Aorta (tissue), 5 donors: Measurements from ENCODE around the gene TBCC. TPM values are rescaled to one million over a fixed set of nuclear protein-coding genes. Genes with fewer than 3 reads are reported as not detected.
"Not testable (repeated sequence)": the region's sequence is repeated elsewhere in the genome, so short reads cannot be mapped to it uniquely, and the experiment has no call there.

Source experiments
- ATAC-seq: fragments of 200-7000 bp; cut with Tn5 transposase; one replicate; pipeline ENCODE4 v1.9.1; 2022; ENCODE audit warnings: moderate library complexity; ENCODE audit not compliant: low FRiP score
- DNase-seq, 2 donors: peaks; one replicate each; pipeline ENCODE4 v3.0.0-alpha.2; 2020
- H3K27ac ChIP-seq, 2 donors: one replicate each; pipeline ENCODE4 v1.5.1; 2013; ENCODE audit warnings: low read length in 2 of 2, mild to moderate bottlenecking in 2 of 2, moderate library complexity in 2 of 2, control low read depth in 1 of 2, inconsistent platforms in 1 of 2, low read depth in 1 of 2
- H3K27me3 ChIP-seq, 2 donors: one replicate each; pipeline ENCODE4 v1.6.1; 2013; ENCODE audit warnings: control low read depth in 1 of 2, low read length in 1 of 2, mild to moderate bottlenecking in 1 of 2, moderate library complexity in 1 of 2; ENCODE audit not compliant: insufficient read depth in 2 of 2, control insufficient read depth in 1 of 2
- H3K36me3 ChIP-seq, 2 donors: one replicate each; pipeline ENCODE4 v1.6.1; 2013; ENCODE audit warnings: control low read depth in 1 of 2, low read length in 1 of 2, mild to moderate bottlenecking in 1 of 2; ENCODE audit not compliant: insufficient read depth in 2 of 2, control insufficient read depth in 1 of 2
- H3K4me1 ChIP-seq, 2 donors: one replicate each; pipeline ENCODE4 v1.6.1; 2013; ENCODE audit warnings: low read length in 2 of 2, control low read depth in 1 of 2, mild to moderate bottlenecking in 1 of 2, moderate library complexity in 1 of 2; ENCODE audit not compliant: insufficient read depth in 2 of 2, control insufficient read depth in 1 of 2
- H3K4me3 ChIP-seq, 2 donors: one replicate each; pipeline ENCODE4 v1.5.1; 2013; ENCODE audit warnings: low read length in 2 of 2, control low read depth in 1 of 2, mild to moderate bottlenecking in 1 of 2
- H3K9me3 ChIP-seq: one replicate; pipeline ENCODE4 v1.6.1; 2013; ENCODE audit warnings: mild to moderate bottlenecking, low read length; ENCODE audit not compliant: control insufficient read depth
- WGBS, 2 donors: extraction: QIAGEN DNeasy Blood & Tissue Kit; methylation state at CpG; one replicate each; pipeline ENCODE4 v1.1.7; 2013; 5-methylcytosine and 5-hydroxymethylcytosine counted together
- intact Hi-C, 2 donors: fragments of 100-400 bp; cut with DNase I; formaldehyde crosslinking; loops; one replicate each; pipeline versions ENCODE4 v1.14.2 to v1.15.0; 2022
- polyA plus RNA-seq, 2 donors: library from polyadenylated mRNA; stranded (reverse); fragments of 200-250 nt; gene quantifications; one replicate each; pipeline ENCODE4 v1.2.3, GENCODE V29; 2013
- total RNA-seq, 2 donors: library from RNA; stranded (reverse); fragmentation: NEBNext Ultra II Directional; extraction: Animal tissue kit (Norgen Biotek cat#: 25700); gene quantifications; one replicate each; pipeline ENCODE4 v1.2.1, GENCODE V29; 2021
- donor health status: healthy with polysubstance abuse.
- donor health status: Bipolar disorder and iron deficiency.
- donor health status: DM: no; HTN: no; CAD: no.
- donor health status: DM: no; HTN: no; CAD: no.
- donor health status: DM: yes; HTN: yes; CAD: no.

Gene TBCC
- total and polyA plus RNA-seq, 4 donors = 14.4 to 33.1 (median 16.4) TPM

- WGBS, 2 donors = 87 to 93% methylated on average over 2 of the region's 2 CpGs
Measured at GRCh38 chr6:42778122-42778521, 32.2 kb upstream of the TBCC start.

GRCh38 chr6:42777126-42777822, 31.4 kb upstream of the TBCC start:
- intact Hi-C loops = no loop called here
- H3K4me3 ChIP-seq = no peak overlapping the region
- H3K36me3 ChIP-seq = no peaks in the 10 kb centered on the region
- DNase-seq = no peak
- no peak overlapping the region for H3K27ac ChIP-seq
- ATAC-seq = no peak
- H3K27me3 ChIP-seq = no peaks in the 10 kb centered on the region
- H3K4me1 ChIP-seq = no peaks in the 10 kb centered on the region
- no peaks in the 10 kb centered on the region for H3K9me3 ChIP-seq
- 87 to 88% methylated on average over 2 of the region's 2 CpGs for WGBS, 2 donors

More at GRCh38 chr6:42778122-42778521, 32.2 kb upstream of the TBCC start:
- DNase-seq (no peak), ATAC-seq (no peak)
- Histone ChIP-seq H3K27me3 (no peaks in the 10 kb centered on the region), H3K27ac (no peak overlapping the region), H3K36me3 (no peaks in the 10 kb centered on the region), H3K9me3 (no peaks in the 10 kb centered on the region), H3K4me3 (no peak overlapping the region), H3K4me1 (no peaks in the 10 kb centered on the region)
- intact Hi-C loops = no loop called here

- H3K4me1 ChIP-seq, ATAC-seq, H3K36me3 ChIP-seq, H3K9me3 ChIP-seq, DNase-seq, H3K27ac ChIP-seq, H3K4me3 ChIP-seq, intact Hi-C loops, H3K27me3 ChIP-seq: not testable (repeated sequence)
- 91% methylated on average over 10 of the region's 10 CpGs for WGBS, 2 donors
Measured at GRCh38 chr6:42774821-42775487, 29.1 kb upstream of the TBCC start.

- Histone ChIP-seq H3K4me1 (no peaks in the 10 kb centered on the region), H3K4me3 (no peak overlapping the region), H3K36me3 (no peaks in the 10 kb centered on the region), H3K27me3 (no peaks in the 10 kb centered on the region), H3K27ac (no peak overlapping the region), H3K9me3 (no peaks in the 10 kb centered on the region)
- DNase-seq = no peak
- intact Hi-C loops = no loop called here
- no peak for ATAC-seq
- WGBS, 2 donors = 94 to 97% methylated on average over 4 of the region's 4 CpGs
Measured at GRCh38 chr6:42774201-42774600, 28.3 kb upstream of the TBCC start.

- no peak overlapping the region for H3K27ac ChIP-seq
- no peaks in the 10 kb centered on the region for H3K36me3 ChIP-seq
- no peak for DNase-seq
- 77 to 79% methylated on average over 3 of the region's 3 CpGs for WGBS, 2 donors
- intact Hi-C loops = no loop called here
- no peaks in the 10 kb centered on the region for H3K4me1 ChIP-seq
- no peak for ATAC-seq
- no peaks in the 10 kb centered on the region for H3K27me3 ChIP-seq
- H3K4me3 ChIP-seq = no peak overlapping the region
- no peaks in the 10 kb centered on the region for H3K9me3 ChIP-seq
Measured at GRCh38 chr6:42771741-42772100, 25.8 kb upstream of the TBCC start.

- intact Hi-C loops = no loop called here
Measured at GRCh38 chr6:42769836-42770235, 23.9 kb upstream of the TBCC start.

GRCh38 chr6:42769051-42769450, 23.1 kb upstream of the TBCC start:
- H3K4me3 ChIP-seq = no peak overlapping the region
- no peaks in the 10 kb centered on the region for H3K36me3 ChIP-seq
- DNase-seq (no peak), ATAC-seq (no peak)
- H3K4me1 ChIP-seq = no peaks in the 10 kb centered on the region
- 94 to 99% methylated on average over 4 of the region's 4 CpGs for WGBS, 2 donors
- intact Hi-C loops = no loop called here
- H3K27me3 ChIP-seq = no peaks in the 10 kb centered on the region
- H3K27ac ChIP-seq = no peak overlapping the region
- H3K9me3 ChIP-seq = no peaks in the 10 kb centered on the region

More at GRCh38 chr6:42769836-42770235, 23.9 kb upstream of the TBCC start:
- Histone ChIP-seq H3K4me1 (no peaks in the 10 kb centered on the region), H3K36me3 (no peaks in the 10 kb centered on the region), H3K9me3 (no peaks in the 10 kb centered on the region), H3K27me3 (no peaks in the 10 kb centered on the region), H3K27ac (no peak overlapping the region), H3K4me3 (no peak overlapping the region)
- DNase-seq (no peak), ATAC-seq (no peak)
- 93 to 96% methylated on average over 2 of the region's 2 CpGs for WGBS, 2 donors

GRCh38 chr6:42766163-42766670, 20.3 kb upstream of the TBCC start:
- H3K9me3 ChIP-seq = no peaks in the 10 kb centered on the region
- no peak overlapping the region for H3K4me3 ChIP-seq
- 87 to 90% methylated on average over 5 of the region's 5 CpGs for WGBS, 2 donors
- no peaks in the 10 kb centered on the region for H3K27me3 ChIP-seq
- no peak for ATAC-seq
- intact Hi-C loops = no loop called here
- DNase-seq = no peak
- no peaks in the 10 kb centered on the region for H3K36me3 ChIP-seq
- H3K4me1 ChIP-seq = no peaks in the 10 kb centered on the region
- H3K27ac ChIP-seq = no peak overlapping the region
